ENCODE measurements around the gene CR1.
"Not testable (repeated sequence)": the region's sequence is repeated elsewhere in the genome, so short reads cannot be mapped to it uniquely, and the experiment has no call there.

CR1 gene

DNA sequence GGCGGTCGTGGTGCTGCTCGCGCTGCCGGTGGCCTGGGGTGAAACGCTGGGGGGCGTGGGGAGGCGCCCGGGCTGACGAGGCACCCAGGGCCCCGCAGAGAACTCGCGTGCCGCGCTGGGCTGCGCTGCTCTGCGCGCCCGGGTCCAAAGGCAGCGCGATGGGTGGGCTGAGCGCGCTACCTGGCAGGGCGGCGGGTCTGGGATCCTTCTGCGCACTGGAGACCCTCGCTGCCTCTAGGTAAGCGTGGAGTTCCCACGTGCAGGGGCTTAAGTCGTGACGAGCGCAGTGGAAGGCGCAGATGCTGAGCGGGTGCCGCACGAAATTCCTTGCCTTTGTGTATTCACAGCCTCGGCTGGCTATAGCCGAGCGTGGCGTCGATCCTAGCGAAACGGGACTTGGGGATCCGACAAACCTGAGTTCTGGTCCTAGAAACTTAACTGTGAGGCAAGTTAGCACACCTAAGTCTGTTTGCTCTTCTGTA lies 173.6 kb downstream of the CR1 start:
- no peak overlapping the region for H3K27ac ChIP-seq (ENCODE audit: low read length)
- H3K4me1 ChIP-seq (ENCODE audit: insufficient read depth, low read length), result no peaks in the 10 kb centered on the region
- H3K36me3 ChIP-seq (ENCODE audit: insufficient read depth, low read depth, low read length), result no peaks in the 10 kb centered on the region
- H3K27me3 ChIP-seq (ENCODE audit: insufficient read depth, low read length), result peaks cover 29% of the 10 kb centered on the region; the same call in 1 of the 2 replicates
- H3K9ac ChIP-seq (ENCODE audit: low read depth, low read length), result no peak overlapping the region; the same call in 1 of the 2 replicates
- H3K9me3 ChIP-seq (ENCODE audit: insufficient read depth, low read depth, low read length), result peaks cover 3% of the 10 kb centered on the region
- H3K4me3 ChIP-seq (ENCODE audit: low read length), result peak overlapping the region; percentile 47; the same call in 1 of the 2 replicates

DNA sequence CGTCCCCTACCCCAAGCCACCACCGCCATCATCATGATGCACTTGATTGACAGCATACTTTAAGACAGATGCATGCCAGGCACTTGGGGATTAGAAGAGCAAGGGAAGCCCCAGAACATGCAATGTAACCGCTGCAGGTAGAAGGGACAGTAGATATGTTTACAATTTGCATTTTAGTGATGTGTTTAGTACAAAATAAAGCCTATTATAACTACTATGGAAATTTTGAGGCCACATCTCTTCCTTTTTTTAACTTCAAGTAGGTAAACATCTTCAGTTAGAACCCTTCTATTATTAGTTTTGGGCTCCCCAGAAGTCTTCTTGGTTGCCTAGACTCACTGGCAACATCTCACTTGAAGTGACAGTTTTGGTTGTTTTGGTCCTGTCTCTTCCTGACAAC lies 174.2 kb downstream of the CR1 start:
- H3K9me3 ChIP-seq (ENCODE audit: insufficient read depth, low read depth, low read length), result no peaks in the 10 kb centered on the region; the same call in 1 of the 2 replicates
- H3K9ac ChIP-seq (ENCODE audit: low read depth, low read length), result no peak overlapping the region
- H3K27me3 ChIP-seq (ENCODE audit: insufficient read depth, low read length), result peaks cover 29% of the 10 kb centered on the region; the same call in 1 of the 2 replicates
- H3K27ac ChIP-seq (ENCODE audit: low read length), result no peak overlapping the region
- H3K36me3 ChIP-seq (ENCODE audit: insufficient read depth, low read depth, low read length), result no peaks in the 10 kb centered on the region
- no peaks in the 10 kb centered on the region for H3K4me1 ChIP-seq (ENCODE audit: insufficient read depth, low read length)
- H3K4me3 ChIP-seq (ENCODE audit: low read length), result no peak overlapping the region; the same call in 1 of the 2 replicates

- H3K9me3 ChIP-seq (ENCODE audit: insufficient read depth, low read depth, low read length), result peaks cover 2% of the 10 kb centered on the region; the same call in 1 of the 2 replicates
- no peaks in the 10 kb centered on the region for H3K36me3 ChIP-seq (ENCODE audit: insufficient read depth, low read depth, low read length)
- H3K4me3 ChIP-seq (ENCODE audit: low read length), result no peak overlapping the region
- no peaks in the 10 kb centered on the region for H3K4me1 ChIP-seq (ENCODE audit: insufficient read depth, low read length)
- no peak overlapping the region for H3K27ac ChIP-seq (ENCODE audit: low read length)
- no peak overlapping the region for H3K9ac ChIP-seq (ENCODE audit: low read depth, low read length)
- peaks cover 29% of the 10 kb centered on the region; the same call in 1 of the 2 replicates for H3K27me3 ChIP-seq (ENCODE audit: insufficient read depth, low read length)
Observed at GRCh38 chr1:207670997-207671396, 175.0 kb downstream of the CR1 start.

- H3K27me3 ChIP-seq (ENCODE audit: insufficient read depth, low read length), result peaks cover 29% of the 10 kb centered on the region; the same call in 1 of the 2 replicates
- no peak overlapping the region for H3K27ac ChIP-seq (ENCODE audit: low read length)
- no peak overlapping the region for H3K9ac ChIP-seq (ENCODE audit: low read depth, low read length)
- no peaks in the 10 kb centered on the region for H3K36me3 ChIP-seq (ENCODE audit: insufficient read depth, low read depth, low read length)
- H3K9me3 ChIP-seq (ENCODE audit: insufficient read depth, low read depth, low read length), result peaks cover 7% of the 10 kb centered on the region; the same call in 1 of the 2 replicates
- H3K4me1 ChIP-seq (ENCODE audit: insufficient read depth, low read length), result no peaks in the 10 kb centered on the region
- no peak overlapping the region for H3K4me3 ChIP-seq (ENCODE audit: low read length)
Observed at GRCh38 chr1:207672522-207673130, 176.7 kb downstream of the CR1 start.

GRCh38 chr1:207673399-207673798 lies 177.4 kb downstream of the CR1 start:
- Histone ChIP-seq H3K4me1 (ENCODE audit: insufficient read depth, low read length) (no peaks in the 10 kb centered on the region), H3K27me3 (ENCODE audit: insufficient read depth, low read length) (peaks cover 27% of the 10 kb centered on the region; the same call in 1 of the 2 replicates), H3K9me3 (ENCODE audit: insufficient read depth, low read depth, low read length) (peaks cover 7% of the 10 kb centered on the region; the same call in 1 of the 2 replicates), H3K9ac (ENCODE audit: low read depth, low read length) (no peak overlapping the region), H3K36me3 (ENCODE audit: insufficient read depth, low read depth, low read length) (no peaks in the 10 kb centered on the region), H3K4me3 (ENCODE audit: low read length) (no peak overlapping the region), H3K27ac (ENCODE audit: low read length) (no peak overlapping the region)

- H3K9ac ChIP-seq (ENCODE audit: low read depth, low read length), result no peak overlapping the region
- H3K9me3 ChIP-seq (ENCODE audit: insufficient read depth, low read depth, low read length), result peaks cover 7% of the 10 kb centered on the region; the same call in 1 of the 2 replicates
- no peaks in the 10 kb centered on the region; the same call in 1 of the 2 replicates for H3K27me3 ChIP-seq (ENCODE audit: insufficient read depth, low read length)
- no peak overlapping the region for H3K27ac ChIP-seq (ENCODE audit: low read length)
- no peaks in the 10 kb centered on the region for H3K4me1 ChIP-seq (ENCODE audit: insufficient read depth, low read length)
- H3K4me3 ChIP-seq (ENCODE audit: low read length), result no peak overlapping the region
- H3K36me3 ChIP-seq (ENCODE audit: insufficient read depth, low read depth, low read length), result no peaks in the 10 kb centered on the region
Observed at GRCh38 chr1:207676153-207676552, 180.2 kb downstream of the CR1 start.

DNA sequence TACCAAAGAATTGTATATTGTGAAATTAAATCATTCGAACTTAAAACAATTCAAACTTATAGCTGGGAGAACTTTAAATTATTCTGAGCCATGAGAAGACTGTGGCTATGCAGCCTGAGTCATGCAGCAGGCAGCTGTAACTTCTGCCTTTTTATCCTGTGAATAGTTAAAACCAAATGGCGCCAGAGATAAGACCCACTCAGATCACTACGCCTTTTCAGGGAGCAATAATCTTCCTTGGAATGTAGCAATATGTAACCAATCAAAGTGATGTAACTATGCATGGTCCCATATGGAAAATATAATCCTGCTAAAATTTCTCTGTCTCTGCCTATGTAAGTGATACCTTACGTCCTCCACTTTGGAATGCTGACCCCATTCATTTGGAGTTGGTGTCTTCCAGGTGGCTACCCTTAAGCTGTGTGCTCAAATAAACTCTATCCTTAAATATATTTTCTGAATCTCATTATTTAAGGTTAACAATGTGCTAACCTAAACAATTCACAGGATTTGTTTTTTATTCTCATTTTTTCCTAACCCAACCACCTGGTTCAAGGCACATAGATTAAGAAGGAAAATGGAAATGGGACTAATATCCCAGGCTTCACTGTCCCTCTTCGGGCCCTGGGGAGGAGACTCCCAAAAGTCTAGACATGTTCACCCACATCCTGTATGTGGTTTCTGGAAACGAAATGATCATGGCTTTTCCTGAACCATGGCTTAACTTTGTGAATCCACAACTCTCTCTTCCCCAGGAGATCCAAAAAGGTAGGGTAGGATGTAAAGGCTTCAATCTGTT lies 184.8 kb downstream of the CR1 start:
- H3K36me3 ChIP-seq (ENCODE audit: insufficient read depth, low read depth, low read length); H3K27me3 ChIP-seq (ENCODE audit: insufficient read depth, low read length); H3K9ac ChIP-seq (ENCODE audit: low read depth, low read length); H3K27ac ChIP-seq (ENCODE audit: low read length); H3K9me3 ChIP-seq (ENCODE audit: insufficient read depth, low read depth, low read length); H3K4me3 ChIP-seq (ENCODE audit: low read length); H3K4me1 ChIP-seq (ENCODE audit: insufficient read depth, low read length): not testable (repeated sequence)

DNA sequence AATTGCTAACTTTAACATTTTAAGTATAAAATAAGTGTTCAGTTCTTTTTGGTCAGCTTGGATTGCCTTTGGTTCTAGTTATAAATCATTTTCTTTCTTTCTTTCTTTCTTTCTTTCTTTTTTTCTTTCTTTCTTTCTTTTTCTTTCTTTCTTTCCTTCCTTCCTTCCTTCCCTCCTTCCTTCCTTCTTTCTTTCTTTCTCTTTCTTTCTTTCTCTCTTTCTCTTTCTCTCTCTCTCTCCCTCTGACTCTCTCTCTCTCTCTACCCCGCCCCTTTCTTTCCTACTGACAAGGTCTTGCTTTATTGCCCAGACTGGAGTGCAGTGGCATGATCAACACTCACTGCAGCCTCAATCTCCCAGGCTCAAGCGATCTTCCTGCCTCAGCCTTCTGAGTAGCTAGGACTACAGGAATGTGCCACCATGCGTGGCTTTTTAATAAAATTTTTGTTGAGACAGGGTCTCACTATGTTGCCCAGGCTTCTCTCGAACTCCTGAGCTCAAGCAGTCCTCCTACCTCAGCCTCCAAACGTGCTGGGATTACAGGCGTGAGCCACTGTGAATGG lies 187.0 kb downstream of the CR1 start:
- not testable (repeated sequence) for H3K4me3 ChIP-seq (ENCODE audit: low read length); H3K27me3 ChIP-seq (ENCODE audit: insufficient read depth, low read length); H3K9me3 ChIP-seq (ENCODE audit: insufficient read depth, low read depth, low read length); H3K36me3 ChIP-seq (ENCODE audit: insufficient read depth, low read depth, low read length); H3K9ac ChIP-seq (ENCODE audit: low read depth, low read length); H3K4me1 ChIP-seq (ENCODE audit: insufficient read depth, low read length); H3K27ac ChIP-seq (ENCODE audit: low read length)

DNA sequence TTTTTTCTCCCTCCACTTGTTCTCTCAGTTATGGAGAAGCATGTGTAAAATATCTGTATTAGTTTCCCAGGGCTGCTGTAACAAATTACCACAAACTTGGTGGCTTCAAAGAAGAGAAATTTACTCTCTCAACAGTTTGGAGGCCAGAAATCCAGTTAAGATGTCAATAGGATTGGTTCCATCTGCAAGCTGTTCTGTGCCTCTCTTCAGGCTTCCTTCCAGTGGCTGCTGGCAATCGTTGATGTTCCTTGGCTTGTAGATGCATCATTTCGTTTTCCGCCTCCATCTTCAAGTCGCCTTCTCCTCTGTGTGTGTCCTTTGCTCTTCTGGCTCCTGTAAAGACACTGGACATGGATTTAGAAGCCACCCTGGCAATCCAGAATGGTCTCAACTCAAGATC lies 194.6 kb downstream of the CR1 start:
- not testable (repeated sequence) for H3K27ac ChIP-seq (ENCODE audit: low read length); H3K36me3 ChIP-seq (ENCODE audit: insufficient read depth, low read depth, low read length); H3K4me1 ChIP-seq (ENCODE audit: insufficient read depth, low read length); H3K27me3 ChIP-seq (ENCODE audit: insufficient read depth, low read length); H3K9ac ChIP-seq (ENCODE audit: low read depth, low read length); H3K9me3 ChIP-seq (ENCODE audit: insufficient read depth, low read depth, low read length); H3K4me3 ChIP-seq (ENCODE audit: low read length)

- H3K9me3 ChIP-seq (ENCODE audit: insufficient read depth, low read depth, low read length), result no peaks in the 10 kb centered on the region
Observed at GRCh38 chr1:207691010-207691409, 195.1 kb downstream of the CR1 start.

More at GRCh38 chr1:207691010-207691409, 195.1 kb downstream of the CR1 start:
- Histone ChIP-seq H3K27me3 (ENCODE audit: insufficient read depth, low read length) (no peaks in the 10 kb centered on the region), H3K36me3 (ENCODE audit: insufficient read depth, low read depth, low read length) (no peaks in the 10 kb centered on the region), H3K4me1 (ENCODE audit: insufficient read depth, low read length) (no peaks in the 10 kb centered on the region), H3K9ac (ENCODE audit: low read depth, low read length) (no peak overlapping the region), H3K27ac (ENCODE audit: low read length) (no peak overlapping the region), H3K4me3 (ENCODE audit: low read length) (no peak overlapping the region)

Data from iPS-20b (cell line).